T47D (cell line): ENCODE measurements around the gene UCK1.
"Not testable (repeated sequence)": the region's sequence is repeated elsewhere in the genome, so short reads cannot be mapped to it uniquely, and the experiment has no call there.

Experiments
- DNase-seq, 2 experiments: peaks; one replicate each; pipeline versions ENCODE4 v3.0.0 to v3.0.0-alpha.2; 2011 to 2012; ENCODE audit warnings: low read depth in 1 of 2, low spot score in 1 of 2
- JUND ChIP-seq: IDR thresholded peaks from 2 replicates; pipeline ENCODE4 v1.6.1; 2012; ENCODE audit warnings: low read depth
- in situ Hi-C: cut with HindIII; loops from 2 replicates; pipeline ENCODE4 v1.10.0; 2016; ENCODE audit warnings: low sequenced_read_pairs, low pct_unique_long_range_greater_than_20kb

The UCK1 gene

DNA sequence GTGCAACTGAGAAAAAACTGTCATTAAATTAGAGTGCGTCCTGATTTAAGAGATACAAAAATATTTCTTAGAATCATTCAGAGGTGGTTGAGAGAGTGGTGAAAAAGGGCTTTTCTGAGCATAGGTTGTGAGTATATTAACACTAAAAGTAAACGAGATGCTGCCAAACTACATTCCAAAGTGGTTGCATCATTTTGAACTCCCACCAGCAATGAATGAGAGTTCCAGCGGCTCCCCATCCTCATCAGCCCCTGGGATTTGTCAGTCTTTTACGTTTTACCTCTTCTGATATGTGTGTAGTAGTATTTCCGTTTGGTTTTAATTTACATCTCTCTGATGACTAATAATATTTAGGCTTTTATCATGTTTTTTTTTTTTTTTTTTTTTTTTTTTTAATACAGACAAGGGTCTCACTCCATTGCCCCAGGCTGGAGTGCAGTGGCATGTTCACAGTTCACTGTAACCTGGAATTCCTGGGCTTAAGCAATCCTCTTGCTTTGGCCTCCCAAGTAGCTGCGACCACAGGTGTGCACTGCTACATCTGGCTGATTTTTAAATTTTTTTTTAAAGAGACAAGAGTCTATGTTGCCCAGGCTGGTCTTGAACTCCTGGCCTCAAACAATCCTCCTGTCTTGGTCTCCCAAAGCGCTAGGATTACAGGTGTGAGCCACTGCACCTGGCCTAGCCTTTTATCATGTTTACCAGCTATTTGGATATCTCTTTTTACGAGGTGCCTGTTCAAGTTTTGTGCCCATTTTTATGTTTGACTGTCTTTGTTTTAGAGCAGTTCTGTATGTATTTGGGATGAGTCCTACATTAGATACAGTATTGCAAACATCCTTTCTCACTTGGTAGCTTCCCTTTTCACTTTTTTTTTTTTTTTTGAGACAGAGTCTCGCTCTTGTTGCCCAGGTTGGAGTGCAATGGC, 31.2 kb upstream of the UCK1 start:
- peak; percentile 73; the same call in 1 of the 2 replicates for TF ChIP-seq JUND
- in situ Hi-C loops, result no loop called here
- peak; percentile 41 to 74 for DNase-seq

DNA sequence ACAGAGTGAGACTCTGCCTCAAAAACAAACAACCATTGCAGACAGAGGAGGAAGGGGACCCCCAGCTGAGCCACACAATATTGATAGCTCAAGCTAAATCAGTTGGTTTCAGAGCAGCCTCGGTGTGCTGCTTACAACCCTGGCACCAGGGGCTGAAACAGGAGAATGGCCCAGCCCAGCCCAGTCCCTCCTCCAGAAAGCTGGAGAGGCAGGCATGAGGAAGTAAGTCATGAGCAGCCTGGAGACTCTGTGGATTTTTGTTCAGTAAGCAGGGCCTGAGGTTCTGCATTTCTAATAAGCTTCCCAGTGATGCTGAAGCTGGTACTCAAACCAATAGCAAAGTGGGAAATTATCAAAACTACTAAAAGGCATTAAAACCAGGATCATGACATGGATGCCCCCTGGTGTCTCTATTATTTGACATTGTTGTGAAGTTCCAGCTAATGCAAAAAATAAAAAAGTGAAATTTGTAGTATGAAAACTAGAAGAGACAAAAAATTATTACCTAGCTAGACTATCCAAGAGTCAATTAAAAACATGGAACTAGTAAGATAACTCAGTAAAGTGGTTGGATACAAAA, 28.4 kb upstream of the UCK1 start:
- in situ Hi-C loops, result no loop called here
- no peak for TF ChIP-seq JUND
- peak; percentile 32 to 38 for DNase-seq

DNA sequence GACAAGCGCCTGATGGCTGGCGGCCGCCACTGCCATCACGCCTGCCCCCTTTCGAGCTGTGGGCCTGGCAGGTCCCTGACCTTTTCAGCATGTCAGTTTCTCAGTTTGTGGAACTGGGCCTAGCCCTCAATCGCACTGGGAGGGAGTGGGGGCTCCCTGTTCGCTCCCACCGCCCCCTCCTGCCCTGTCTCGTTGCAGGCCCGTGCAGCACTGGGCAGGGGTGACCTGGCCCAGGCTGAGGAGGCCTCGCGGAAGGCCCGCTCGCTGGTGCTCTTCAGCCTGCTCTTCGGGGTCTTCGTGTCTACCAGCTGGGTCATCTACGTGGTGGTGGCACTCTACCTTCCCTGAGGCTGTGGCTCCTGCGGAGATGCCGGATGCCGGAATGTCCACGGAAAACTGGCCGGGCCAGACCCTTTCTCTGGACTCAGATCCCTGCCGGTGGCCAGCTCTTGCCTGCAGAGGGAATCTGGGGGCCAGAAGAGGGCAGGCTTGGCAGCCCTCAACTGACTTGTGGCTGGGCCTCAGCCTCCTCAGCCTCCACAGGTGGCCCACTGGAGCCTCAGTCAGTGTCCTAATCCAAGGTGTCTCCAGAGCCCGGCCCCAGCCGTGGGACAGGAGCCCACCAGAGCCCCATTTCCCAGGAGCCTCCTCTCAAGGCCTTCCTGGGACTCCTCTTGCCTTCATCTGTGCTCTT, 26.9 kb upstream of the UCK1 start:
- no peak for DNase-seq

DNA sequence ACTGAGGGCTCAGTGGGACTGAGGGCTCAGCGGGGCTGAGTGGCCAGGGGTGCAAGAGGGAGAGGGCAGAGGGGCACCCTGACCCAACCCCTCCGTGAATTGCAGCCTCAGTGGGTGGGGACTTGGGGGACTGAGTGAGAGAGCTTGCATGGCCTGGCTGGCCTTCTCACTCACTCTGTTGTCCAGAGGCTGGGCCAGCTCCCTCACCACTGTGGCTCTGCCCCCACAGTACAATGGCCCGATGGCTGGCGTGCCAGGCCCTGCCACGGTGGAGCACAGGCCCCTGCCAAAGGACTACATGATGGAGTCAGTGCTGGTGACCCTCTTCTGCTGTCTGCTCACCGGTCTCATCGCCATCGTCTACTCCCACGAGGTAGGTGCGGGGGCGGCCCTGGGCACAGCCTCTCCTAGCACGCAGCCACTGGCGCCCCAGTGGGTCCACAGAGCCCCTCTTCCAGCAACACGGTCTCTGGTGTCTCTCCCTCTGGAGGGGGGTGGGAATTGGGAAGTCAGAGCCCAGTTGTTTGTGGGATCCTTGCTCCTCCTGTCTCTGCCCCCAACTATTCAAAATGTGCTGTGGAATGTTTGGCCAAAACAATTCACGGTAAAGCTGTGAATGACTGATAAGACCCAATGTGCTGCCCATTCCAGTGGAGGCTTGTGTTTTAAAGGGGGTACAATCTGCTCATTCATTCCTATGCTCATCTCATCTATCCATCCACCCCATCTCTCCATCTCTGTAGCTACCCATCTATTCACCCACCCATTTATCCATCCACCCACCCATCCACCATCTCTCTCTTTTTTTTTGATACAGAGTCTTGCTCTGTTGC, 25.0 kb upstream of the UCK1 start:
- no peak for TF ChIP-seq JUND
- no peak for DNase-seq
- in situ Hi-C loops, result no loop called here

More for the DNA sequence above, 26.9 kb upstream of the UCK1 start:
- no peak for TF ChIP-seq JUND
- in situ Hi-C loops, result no loop called here

DNA sequence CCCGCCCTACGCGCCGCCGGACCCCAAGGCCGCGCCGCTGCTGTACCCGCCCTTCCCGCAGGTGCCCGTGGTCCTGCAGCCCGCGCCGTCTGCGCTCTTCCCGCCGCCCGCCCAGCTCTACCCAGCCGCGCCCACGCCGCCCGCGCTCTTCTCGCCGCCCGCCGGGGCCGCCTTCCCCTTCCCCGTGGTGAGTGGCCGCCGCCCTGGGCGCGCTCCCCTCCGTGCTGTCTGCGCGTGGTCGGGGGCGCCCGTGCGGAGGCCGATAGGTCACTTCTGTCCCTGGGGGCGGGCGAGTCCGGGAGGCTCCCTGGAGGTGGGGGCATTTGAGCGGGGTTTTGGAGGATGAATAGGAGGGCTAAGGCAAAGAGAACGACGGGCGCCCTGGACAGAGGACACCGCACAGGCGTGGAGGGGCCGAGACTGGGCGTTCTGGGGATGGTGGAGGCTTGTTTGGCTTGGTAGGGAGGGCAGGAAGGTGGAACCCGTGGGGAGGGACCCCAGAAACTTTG, 23.8 kb upstream of the UCK1 start:
- DNase-seq, result no peak
- in situ Hi-C loops, result no loop called here
- TF ChIP-seq JUND, result no peak

DNA sequence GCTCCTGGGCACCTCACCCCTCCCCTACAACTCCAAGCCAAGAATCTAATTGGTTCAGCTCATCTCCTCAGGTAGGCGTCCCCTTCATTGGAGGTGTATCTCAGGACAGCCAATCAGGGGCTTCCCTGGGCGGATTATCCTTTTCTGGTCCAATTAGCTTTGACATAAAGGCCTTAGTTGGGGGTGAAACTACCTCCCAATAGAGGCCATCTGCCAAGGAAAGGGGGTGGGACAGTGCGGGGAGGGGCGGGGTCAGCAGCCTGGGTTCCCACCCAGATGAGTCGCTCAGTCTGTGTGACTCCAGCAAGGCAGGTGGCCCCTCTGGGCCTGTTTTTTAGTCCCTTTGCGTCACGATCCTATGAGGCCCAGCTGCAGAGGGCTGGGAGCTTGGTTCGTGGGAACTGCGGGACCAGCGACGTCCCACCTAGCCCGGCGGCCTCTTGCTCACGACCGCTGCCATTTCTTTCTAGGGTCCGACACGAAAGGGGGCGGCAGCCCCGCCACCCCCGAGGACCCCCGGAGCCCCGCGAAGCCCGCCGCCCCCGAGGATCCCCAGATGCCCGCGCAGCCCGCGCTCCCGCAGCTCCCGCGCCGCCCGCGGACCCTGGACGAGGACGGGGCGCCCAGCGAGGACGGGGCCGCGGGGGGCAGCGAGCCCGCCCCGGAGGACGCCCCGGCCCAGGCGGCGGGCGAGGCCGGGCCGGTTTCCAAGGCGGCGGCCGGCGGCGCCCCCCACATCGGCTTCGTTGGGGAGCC, 23.2 kb upstream of the UCK1 start:
- no peak for TF ChIP-seq JUND
- in situ Hi-C loops, result no loop called here

DNA sequence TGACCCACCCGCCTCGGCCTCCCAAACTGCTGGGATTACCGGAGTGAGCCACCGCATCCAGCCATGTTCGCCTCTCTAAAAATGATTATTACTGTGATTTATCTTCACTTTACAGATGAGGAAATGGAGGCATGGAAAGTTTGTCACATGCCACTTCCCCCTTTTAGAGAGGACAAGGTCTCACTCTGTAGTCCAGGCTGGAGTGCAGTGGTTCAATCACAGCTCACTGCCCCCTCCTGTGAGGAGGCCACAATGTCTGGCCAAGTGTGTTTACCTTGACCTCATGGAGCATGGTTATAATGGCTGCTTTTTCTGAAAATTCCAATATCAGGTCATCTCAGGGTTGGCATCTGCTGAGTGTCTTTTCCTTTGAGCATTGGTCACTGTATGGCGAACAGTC, 21.0 kb upstream of the UCK1 start:
- no peak for TF ChIP-seq JUND
- DNase-seq, result no peak
- in situ Hi-C loops, result no loop called here

More for the DNA sequence above, 23.2 kb upstream of the UCK1 start:
- peak in 1 of 2 experiments; percentile 56 for DNase-seq

DNA sequence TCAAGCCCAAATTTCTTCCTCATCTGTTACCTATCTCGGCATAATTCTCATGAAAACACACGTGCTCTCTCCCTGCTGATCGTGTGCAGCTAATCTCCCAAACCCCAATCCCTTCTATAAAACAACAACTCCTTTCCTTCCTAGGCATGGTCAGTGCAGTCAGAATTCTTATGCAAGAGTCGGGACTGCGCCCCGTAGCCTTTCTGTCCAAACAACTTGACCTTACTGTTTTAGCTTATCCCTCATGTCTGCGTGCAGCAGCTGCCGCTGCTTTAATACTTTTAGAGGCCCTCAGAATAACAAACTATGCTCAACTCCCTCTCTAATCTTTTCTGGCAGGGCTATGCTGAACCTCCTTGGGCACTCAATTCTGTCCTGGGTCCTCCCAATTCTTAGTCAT, 19.4 kb upstream of the UCK1 start:
- DNase-seq, in situ Hi-C loops: not testable (repeated sequence)

DNA sequence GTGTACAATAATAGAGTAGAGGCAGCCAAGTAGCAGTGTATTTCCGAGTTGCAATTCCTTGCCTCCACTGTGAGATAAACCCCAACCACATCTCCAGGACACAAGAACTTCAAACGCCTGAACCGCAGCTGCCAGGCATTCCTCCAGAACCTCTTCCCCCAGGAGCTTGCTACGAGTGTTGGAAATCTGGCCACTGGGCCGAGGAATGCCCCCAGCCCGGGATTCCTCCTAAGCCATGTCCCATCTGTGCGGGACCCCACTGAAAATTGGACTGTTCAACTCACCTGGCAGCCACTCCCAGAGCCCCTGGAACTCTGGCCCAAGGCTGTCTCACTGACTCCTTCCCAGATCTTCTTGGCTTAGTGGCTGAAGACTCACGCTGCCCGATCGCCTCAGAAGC, 18.1 kb upstream of the UCK1 start:
- DNase-seq, in situ Hi-C loops: not testable (repeated sequence)

DNA sequence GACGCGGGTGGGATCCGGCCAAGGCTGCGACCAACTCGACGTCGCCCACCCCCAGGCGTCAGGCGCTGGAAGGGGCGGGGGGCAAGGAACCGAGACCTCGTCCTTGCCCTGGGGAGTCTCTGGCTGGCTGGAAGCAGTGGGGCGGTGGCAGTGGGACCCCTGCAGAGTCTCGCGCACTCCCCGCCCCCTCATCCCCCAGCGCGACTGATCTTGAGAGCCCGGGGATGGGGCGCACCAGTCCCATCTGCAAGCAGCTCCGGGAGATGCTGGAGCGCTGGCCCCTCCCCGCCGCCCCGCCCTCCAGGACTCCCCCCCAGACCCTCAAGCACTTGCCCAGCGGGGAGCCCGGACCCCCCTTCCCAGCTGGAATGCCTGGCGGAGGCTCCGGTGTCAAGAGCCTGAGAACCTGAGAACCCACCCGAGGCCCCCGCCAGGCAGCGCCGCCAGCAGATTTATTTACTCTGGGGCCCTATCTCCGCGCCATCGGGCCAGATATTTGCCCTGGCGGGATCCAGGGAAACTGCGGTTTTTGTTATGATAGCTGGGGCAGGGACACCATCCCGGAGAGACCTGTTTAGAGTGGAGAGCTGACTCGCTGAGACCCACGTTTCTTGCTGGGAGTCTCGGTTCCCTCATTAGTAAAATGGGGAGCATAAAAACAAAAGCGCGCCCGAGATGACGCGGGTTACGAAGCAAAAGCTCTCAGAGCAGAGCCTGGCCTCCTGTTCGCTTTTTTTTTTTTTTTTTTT, 15.4 kb upstream of the UCK1 start:
- peak; percentile 58; the same call in 1 of the 2 replicates for TF ChIP-seq JUND
- peak; percentile 67 to 80 for DNase-seq
- in situ Hi-C loops, result no loop called here

DNA sequence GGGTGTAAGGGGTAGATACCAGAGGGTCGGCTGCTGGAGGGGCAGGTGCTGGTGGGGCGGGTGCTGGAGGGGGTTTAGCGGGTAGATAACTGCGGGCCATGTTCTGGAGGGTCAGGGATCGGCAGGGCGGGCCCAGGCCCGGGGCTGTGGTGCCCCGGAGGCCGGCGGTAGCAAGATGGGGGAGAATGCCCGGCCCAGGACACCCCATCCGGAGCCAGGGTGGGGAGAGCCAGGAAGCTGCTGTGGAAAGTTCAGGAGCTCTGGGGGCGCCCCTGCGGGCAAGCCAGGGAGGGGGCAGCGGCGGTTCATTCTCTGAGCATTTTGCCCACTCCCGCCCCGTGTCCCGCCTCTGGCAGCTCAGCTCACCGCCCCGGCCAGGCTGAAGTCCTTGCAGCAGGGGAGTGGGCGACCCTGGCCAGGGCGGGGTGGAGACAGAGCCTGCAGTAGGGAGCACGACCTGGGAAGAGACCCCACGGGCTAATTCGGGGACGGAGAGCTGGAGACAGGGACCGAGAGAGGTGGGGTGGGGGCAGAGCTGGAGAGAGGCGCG, 14.8 kb upstream of the UCK1 start:
- in situ Hi-C loops, result no loop called here
- no peak for TF ChIP-seq JUND
- DNase-seq, result no peak
